Neural cell (in vitro differentiated cells): Measurements from ENCODE around the gene TMEM134. TPM values are rescaled to one million over a fixed set of nuclear protein-coding genes. Genes with fewer than 3 reads are reported as not detected.

ENCODE experiments used
- H2AFZ ChIP-seq: fragments of 200-600, 300-800 bp; sonication (generic), shearing (Covaris generic); 2 replicates; pipeline ENCODE4 v1.6.0; 2014; ENCODE audit warnings: low read depth, mild to moderate bottlenecking, antibody characterized with exemption, low read length, moderate library complexity
- H3F3A ChIP-seq: fragments of 200-600 bp; shearing (Covaris generic); 2 replicates; pipeline ENCODE4 v1.6.1; 2016; ENCODE audit warnings: mild to moderate bottlenecking, moderate library complexity, mixed read lengths, antibody characterized with exemption, low read length; ENCODE audit not compliant: insufficient read depth, poor library complexity, severe bottlenecking
- H3K27ac ChIP-seq: fragments of 200-600, 300-800 bp; sonication (generic), shearing (Covaris generic); 2 replicates; pipeline ENCODE4 v1.5.1; 2014; ENCODE audit warnings: mild to moderate bottlenecking, low read length, moderate library complexity
- H3K27me3 ChIP-seq: fragments of 300-800, 200-600 bp; sonication (generic), shearing (Covaris generic); 2 replicates; pipeline ENCODE4 v1.6.0; 2014; ENCODE audit warnings: mild to moderate bottlenecking, low read depth, low read length, moderate library complexity; ENCODE audit not compliant: insufficient read depth
- H3K36me3 ChIP-seq: fragments of 300-800, 200-600 bp; sonication (generic), shearing (Covaris generic); 2 replicates; pipeline ENCODE4 v1.5.1; 2014; ENCODE audit warnings: mild to moderate bottlenecking, antibody characterized with exemption, low read length, moderate library complexity; ENCODE audit not compliant: insufficient read depth
- H3K4me2 ChIP-seq: fragments of 300-800, 200-600 bp; sonication (generic), shearing (Covaris generic); 2 replicates; pipeline ENCODE4 v1.6.0; 2014; ENCODE audit warnings: mild to moderate bottlenecking, low read length
- H3K4me3 ChIP-seq: fragments of 300-800, 200-600 bp; sonication (generic), shearing (Covaris generic); 2 replicates; pipeline ENCODE4 v1.5.1; 2014; ENCODE audit warnings: mild to moderate bottlenecking, low read length, moderate library complexity
- H3K79me2 ChIP-seq: fragments of 200-600 bp; shearing (Covaris generic); replicated peaks from 2 replicates; pipeline ENCODE4 v1.6.0; 2014; ENCODE audit warnings: mild to moderate bottlenecking, low read length, moderate library complexity; ENCODE audit not compliant: insufficient read depth
- H3K9ac ChIP-seq: fragments of 300-800, 200-600 bp; sonication (generic), shearing (Covaris generic); 2 replicates; pipeline ENCODE4 v1.6.1; 2016; ENCODE audit warnings: mild to moderate bottlenecking, low read length, mixed read lengths
- H3K9me2 ChIP-seq: fragments of 200-600 bp; shearing (Covaris generic); 2 replicates; pipeline ENCODE4 v1.6.1; 2016; ENCODE audit warnings: mild to moderate bottlenecking, low read length, mixed read lengths; ENCODE audit not compliant: insufficient read depth
- H3K9me3 ChIP-seq: fragments of 200-600, 300-800 bp; sonication (generic), shearing (Covaris generic); 2 replicates; pipeline ENCODE4 v1.6.1; 2016; ENCODE audit warnings: mild to moderate bottlenecking, mixed run types, low read length, moderate library complexity, mixed read lengths
- H4K20me1 ChIP-seq: fragments of 200-600 bp; shearing (Covaris generic); 2 replicates; pipeline ENCODE4 v1.6.1; 2016; ENCODE audit warnings: mild to moderate bottlenecking, mixed run types; ENCODE audit not compliant: insufficient read depth
- CTCF ChIP-seq: fragments of 450-650 bp; IDR thresholded peaks from 2 replicates; pipeline ENCODE4 v1.5.1; 2014; ENCODE audit warnings: antibody characterized with exemption, mild to moderate bottlenecking, moderate library complexity; ENCODE audit not compliant: poor library complexity, severe bottlenecking
- EP300 ChIP-seq: fragments of 450-650 bp; conservative IDR thresholded peaks from 2 replicates; pipeline ENCODE4 v1.6.1; 2014; ENCODE audit warnings: antibody characterized with exemption, mild to moderate bottlenecking, moderate library complexity; ENCODE audit not compliant: poor library complexity, severe bottlenecking
- EZH2 ChIP-seq: fragments of 200-600, 300-800 bp; shearing (Covaris generic), sonication (generic); IDR thresholded peaks from 2 replicates; pipeline ENCODE4 v1.6.1; 2014; ENCODE audit warnings: antibody characterized with exemption, low read length, borderline replicate concordance, mild to moderate bottlenecking; ENCODE audit not compliant: insufficient read depth, poor library complexity, severe bottlenecking
- MXI1 ChIP-seq: fragments of 450-650 bp; conservative IDR thresholded peaks from 2 replicates; pipeline ENCODE4 v1.6.1; 2014; ENCODE audit warnings: antibody characterized with exemption, mild to moderate bottlenecking; ENCODE audit not compliant: poor library complexity, severe bottlenecking
- POLR2AphosphoS5 ChIP-seq: IDR thresholded peaks from 2 replicates; pipeline ENCODE4 v1.6.1; 2012
- RAD21 ChIP-seq: fragments of 450-650 bp; conservative IDR thresholded peaks from 2 replicates; pipeline ENCODE4 v1.6.1; 2014; ENCODE audit warnings: antibody characterized with exemption, mild to moderate bottlenecking, moderate library complexity
- SMC3 ChIP-seq: fragments of 450-650 bp; conservative IDR thresholded peaks from 2 replicates; pipeline ENCODE4 v1.6.1; 2014; ENCODE audit warnings: antibody characterized with exemption, mild to moderate bottlenecking, moderate library complexity; ENCODE audit not compliant: poor library complexity
- TAF1 ChIP-seq: IDR thresholded peaks from 2 replicates; pipeline ENCODE4 v1.6.1; 2012; ENCODE audit warnings: low read depth
- polyA plus RNA-seq: library from polyadenylated mRNA; depleted of rRNA; stranded (reverse); fragments of >200 nt; gene quantifications from 2 replicates; pipeline ENCODE4 v1.2.3, GENCODE V29; 2014
- TF ChIP-seq, protein P1 (sequence below): IDR thresholded peaks from 2 replicates; pipeline ENCODE4 v1.6.1; 2012; ENCODE audit warnings: borderline replicate concordance

The TMEM134 gene
- polyA plus RNA-seq, 1 donor from 2014 or later: 50.3 TPM

DNA sequence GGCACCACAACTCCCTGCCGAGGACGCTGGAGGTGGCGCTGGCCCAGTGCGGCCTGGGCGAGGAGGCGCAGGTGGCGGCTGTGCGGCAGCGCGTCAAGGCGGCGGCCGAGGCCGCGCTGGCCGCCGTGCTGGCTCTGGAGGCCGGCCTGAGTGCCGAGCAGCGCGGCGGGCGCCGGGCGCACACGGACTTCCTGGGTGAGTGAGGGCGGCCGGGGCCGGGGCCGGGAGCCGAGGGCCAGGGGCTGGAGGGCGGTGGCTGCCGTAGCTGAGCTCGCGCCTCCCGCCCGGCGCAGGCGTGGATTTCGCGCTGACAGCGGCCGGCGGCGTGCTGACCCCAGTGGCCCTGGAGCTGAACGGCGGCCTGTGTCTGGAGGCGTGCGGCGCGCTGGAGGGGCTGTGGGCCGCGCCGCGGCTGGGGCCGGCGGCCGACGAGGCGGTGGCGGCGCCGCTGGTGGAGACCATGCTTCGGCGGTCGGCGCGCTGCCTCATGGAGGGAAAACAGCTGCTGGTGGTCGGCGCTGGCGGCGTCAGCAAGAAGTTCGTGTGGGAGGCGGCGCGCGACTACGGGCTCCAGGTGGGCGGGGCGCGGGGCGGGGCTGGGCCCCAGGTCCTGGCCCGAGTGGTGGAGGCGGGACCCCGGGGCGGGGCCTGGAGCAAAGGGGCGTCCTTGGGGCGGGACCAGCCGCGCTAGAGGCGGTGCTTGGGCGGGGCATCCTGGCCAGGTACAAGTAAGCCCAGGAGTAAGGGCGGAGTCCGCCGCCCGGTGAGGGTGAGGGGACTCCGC, 48.2 kb downstream of the TMEM134 start:
- Histone ChIP-seq H3K4me3 (peak overlapping the region; percentile 57), H3K27ac (no peak overlapping the region), H3K27me3 (peaks cover 11% of the 10 kb centered on the region), H2AFZ (no peak overlapping the region), H3K9me2 (no peaks in the 10 kb centered on the region), H3F3A (no peaks in the 10 kb centered on the region), H4K20me1 (no peaks in the 10 kb centered on the region), H3K79me2 (no peaks in the 10 kb centered on the region), H3K4me2 (no peak overlapping the region), H3K9me3 (no peaks in the 10 kb centered on the region), H3K36me3 (no peaks in the 10 kb centered on the region), H3K9ac (peak overlapping the region; percentile 44)
- TF ChIP-seq, protein P1, sequence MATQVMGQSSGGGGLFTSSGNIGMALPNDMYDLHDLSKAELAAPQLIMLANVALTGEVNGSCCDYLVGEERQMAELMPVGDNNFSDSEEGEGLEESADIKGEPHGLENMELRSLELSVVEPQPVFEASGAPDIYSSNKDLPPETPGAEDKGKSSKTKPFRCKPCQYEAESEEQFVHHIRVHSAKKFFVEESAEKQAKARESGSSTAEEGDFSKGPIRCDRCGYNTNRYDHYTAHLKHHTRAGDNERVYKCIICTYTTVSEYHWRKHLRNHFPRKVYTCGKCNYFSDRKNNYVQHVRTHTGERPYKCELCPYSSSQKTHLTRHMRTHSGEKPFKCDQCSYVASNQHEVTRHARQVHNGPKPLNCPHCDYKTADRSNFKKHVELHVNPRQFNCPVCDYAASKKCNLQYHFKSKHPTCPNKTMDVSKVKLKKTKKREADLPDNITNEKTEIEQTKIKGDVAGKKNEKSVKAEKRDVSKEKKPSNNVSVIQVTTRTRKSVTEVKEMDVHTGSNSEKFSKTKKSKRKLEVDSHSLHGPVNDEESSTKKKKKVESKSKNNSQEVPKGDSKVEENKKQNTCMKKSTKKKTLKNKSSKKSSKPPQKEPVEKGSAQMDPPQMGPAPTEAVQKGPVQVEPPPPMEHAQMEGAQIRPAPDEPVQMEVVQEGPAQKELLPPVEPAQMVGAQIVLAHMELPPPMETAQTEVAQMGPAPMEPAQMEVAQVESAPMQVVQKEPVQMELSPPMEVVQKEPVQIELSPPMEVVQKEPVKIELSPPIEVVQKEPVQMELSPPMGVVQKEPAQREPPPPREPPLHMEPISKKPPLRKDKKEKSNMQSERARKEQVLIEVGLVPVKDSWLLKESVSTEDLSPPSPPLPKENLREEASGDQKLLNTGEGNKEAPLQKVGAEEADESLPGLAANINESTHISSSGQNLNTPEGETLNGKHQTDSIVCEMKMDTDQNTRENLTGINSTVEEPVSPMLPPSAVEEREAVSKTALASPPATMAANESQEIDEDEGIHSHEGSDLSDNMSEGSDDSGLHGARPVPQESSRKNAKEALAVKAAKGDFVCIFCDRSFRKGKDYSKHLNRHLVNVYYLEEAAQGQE: no peak
- no peak for TF ChIP-seq TAF1
- TF ChIP-seq POLR2AphosphoS5: peak; percentile 56
- peak; percentile 96 for TF ChIP-seq MXI1
- TF ChIP-seq CTCF: no peak
- peak; percentile 24 for TF ChIP-seq RAD21
- TF ChIP-seq EZH2: no peak
- peak; percentile 41 for TF ChIP-seq SMC3
- TF ChIP-seq EP300: no peak

DNA sequence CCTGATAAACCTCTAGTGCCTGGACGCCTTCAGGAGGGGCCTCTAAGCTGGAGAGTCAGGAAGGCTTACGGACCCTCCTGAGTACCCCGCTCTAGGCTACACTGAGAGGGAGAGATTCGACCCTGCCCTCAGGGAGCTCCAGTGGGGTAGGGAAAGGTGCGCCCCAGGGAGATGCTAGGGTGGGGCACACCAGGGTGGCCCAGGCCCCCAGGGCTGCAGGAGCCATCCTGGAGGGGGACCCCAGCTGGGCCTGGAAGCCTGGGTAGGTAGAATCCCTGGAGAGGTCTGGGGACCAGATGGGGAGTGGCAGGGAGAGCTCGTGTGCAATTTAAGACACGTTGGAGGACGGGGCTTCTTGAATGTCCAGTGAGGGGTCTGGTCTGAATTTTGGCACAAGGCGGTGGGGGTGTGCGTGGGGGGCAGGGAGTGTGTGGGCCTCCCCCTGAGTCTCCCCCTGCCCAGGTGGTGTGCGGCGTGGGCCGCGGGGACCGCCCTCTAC, 48.9 kb downstream of the TMEM134 start:
- Histone ChIP-seq H4K20me1 (no peaks in the 10 kb centered on the region), H3K4me3 (peak overlapping the region; percentile 57), H3K9me2 (no peaks in the 10 kb centered on the region), H3K27me3 (peaks cover 14% of the 10 kb centered on the region), H3K9me3 (no peaks in the 10 kb centered on the region), H3K4me2 (no peak overlapping the region), H3K36me3 (no peaks in the 10 kb centered on the region), H2AFZ (no peak overlapping the region), H3K9ac (peak overlapping the region; percentile 44), H3K79me2 (no peaks in the 10 kb centered on the region), H3F3A (no peaks in the 10 kb centered on the region), H3K27ac (no peak overlapping the region)
- TF ChIP-seq MXI1 (no peak), EP300 (no peak), CTCF (no peak), SMC3 (no peak), TAF1 (no peak), EZH2 (no peak), RAD21 (no peak), POLR2AphosphoS5 (no peak)
- TF ChIP-seq, protein P1: no peak
